Cardiac fibroblast (primary cell): ENCODE measurements around the gene SHISAL1.
A peak's percentile ranks its signal among the peaks of the same experiment; 100 is the strongest.
"Not testable (repeated sequence)": the region's sequence is repeated elsewhere in the genome, so short reads cannot be mapped to it uniquely, and the experiment has no call there.

Experiments used
- DNase-seq, 2 donors: peaks; one replicate each; pipeline versions ENCODE4 v3.0.0 to v3.0.0-alpha.2; 2010; ENCODE audit warnings: low read depth in 2 of 2
- H3K4me3 ChIP-seq, 2 donors: replicated peaks in 1 of 2; 1 replicate in 1 of 2; 2 replicates in 1 of 2; pipeline ENCODE4 v1.5.1; 2011; ENCODE audit warnings: low read depth in 2 of 2, low read length in 2 of 2, mild to moderate bottlenecking in 2 of 2, moderate library complexity in 1 of 2
- TF ChIP-seq, protein P1 (sequence below): IDR thresholded peaks from one replicate; pipeline ENCODE4 v1.5.1; 2011; ENCODE audit warnings: low read depth, mild to moderate bottlenecking, low read length, inconsistent platforms

The SHISAL1 gene

DNA sequence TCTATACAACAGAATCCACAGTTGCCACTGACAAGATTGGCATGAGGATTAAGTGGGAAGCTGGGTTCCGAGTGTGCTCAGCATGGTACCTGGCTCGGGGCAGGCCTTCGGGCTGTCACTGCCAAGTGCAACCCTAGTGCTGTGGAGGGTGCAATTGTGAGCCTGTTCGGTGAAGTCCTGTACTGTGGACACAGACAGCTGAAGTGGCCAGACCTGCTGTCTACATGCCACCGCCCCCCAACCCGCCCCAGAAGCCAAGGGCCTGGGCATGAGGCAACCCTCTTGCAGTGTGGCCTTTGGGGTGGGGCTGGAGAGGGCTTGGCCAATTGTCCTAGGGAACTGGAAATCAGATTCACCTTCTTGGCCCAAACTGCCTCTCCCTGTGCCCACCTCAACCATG lies 15.6 kb upstream of the SHISAL1 start:
- H3K4me3 ChIP-seq: no peak overlapping the region
- no peak for DNase-seq
- TF ChIP-seq, protein P1, sequence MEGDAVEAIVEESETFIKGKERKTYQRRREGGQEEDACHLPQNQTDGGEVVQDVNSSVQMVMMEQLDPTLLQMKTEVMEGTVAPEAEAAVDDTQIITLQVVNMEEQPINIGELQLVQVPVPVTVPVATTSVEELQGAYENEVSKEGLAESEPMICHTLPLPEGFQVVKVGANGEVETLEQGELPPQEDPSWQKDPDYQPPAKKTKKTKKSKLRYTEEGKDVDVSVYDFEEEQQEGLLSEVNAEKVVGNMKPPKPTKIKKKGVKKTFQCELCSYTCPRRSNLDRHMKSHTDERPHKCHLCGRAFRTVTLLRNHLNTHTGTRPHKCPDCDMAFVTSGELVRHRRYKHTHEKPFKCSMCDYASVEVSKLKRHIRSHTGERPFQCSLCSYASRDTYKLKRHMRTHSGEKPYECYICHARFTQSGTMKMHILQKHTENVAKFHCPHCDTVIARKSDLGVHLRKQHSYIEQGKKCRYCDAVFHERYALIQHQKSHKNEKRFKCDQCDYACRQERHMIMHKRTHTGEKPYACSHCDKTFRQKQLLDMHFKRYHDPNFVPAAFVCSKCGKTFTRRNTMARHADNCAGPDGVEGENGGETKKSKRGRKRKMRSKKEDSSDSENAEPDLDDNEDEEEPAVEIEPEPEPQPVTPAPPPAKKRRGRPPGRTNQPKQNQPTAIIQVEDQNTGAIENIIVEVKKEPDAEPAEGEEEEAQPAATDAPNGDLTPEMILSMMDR: no peak

DNA sequence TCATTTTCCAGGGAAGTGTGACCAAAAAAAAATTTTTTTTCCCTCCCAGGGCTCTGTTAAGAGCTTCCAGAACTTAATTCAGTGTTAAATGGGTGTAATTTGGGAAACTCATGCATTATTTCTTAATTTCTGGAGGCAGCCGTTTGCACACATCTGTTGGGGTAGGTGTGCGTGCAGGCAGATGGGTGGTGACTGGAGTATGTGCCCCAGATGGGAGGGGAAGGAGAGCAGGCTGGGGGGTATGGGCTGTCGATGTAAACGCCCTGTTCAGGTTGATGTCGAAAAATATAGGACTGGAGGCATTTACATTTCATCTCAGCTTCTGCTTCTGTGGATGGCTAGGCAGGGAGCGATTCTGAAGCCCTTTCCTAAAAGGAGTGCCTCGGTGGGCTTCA lies 13.7 kb upstream of the SHISAL1 start:
- no peak for DNase-seq
- TF ChIP-seq, protein P1: no peak
- peak overlapping the region; percentile 54 to 58 for H3K4me3 ChIP-seq

DNA sequence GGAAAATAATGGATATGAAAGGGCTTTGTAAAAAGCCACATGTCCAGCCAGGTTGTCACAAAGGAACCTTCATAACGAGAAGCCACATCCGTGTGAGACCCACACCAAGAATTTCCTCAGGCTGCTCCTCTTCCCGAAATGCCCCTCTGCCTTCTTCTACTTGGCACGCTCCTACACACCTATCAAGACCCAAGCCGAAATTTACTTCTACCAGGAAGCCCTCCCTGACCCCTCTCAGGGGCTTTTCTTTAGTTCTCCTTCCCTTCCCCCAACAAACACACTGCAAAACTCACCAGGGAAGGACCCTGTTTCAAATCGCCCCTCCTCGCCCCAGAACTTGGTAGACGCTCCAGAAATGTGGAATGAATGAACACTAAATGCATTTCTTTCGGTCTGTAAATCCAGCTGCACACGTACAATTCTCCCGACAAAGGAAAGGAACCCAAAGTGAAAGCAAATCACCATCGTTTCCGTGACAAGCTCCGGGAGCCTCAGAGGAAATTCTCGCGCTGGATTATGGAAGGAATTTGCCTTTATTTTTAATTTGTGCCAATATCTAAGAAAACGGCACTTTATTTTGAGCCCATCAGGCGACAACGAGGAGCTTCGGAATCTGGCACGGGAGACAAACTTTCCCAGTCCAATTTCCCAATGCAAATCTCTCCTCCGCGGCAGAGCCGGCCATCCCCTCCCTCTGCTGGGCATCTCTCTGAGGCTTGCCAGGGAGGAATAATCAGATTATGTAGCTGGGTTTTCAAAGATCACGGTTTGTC lies 13.2 kb upstream of the SHISAL1 start:
- peak; percentile 56 to 61 for DNase-seq
- H3K4me3 ChIP-seq: peak overlapping the region; percentile 54 to 58

DNA sequence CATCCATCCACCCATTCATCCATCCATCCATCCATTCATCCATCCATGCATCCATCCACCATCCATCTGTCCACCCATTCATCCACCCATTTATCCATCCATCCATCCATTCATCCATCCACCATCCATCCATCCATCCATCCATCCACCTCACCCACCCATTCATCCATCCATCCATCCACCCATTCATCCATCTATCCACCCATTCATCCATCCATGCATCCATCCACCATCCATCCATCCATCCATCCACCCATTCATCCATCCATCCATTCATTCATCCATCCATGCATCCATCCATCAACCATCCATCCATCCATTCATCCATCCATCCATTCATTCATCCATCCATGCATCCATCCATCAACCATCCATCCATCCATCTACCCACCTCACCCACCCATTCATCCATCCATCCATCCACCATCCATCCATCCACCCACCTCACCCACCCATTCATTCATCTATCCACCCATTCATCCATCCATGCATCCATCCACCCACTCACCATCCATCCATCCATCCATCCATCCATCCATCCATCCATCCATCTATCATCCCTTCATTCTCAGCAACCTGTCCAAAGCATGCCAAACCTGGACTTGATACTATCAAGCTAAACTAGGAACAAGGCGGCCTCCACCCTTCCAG lies 10.5 kb upstream of the SHISAL1 start:
- not testable (repeated sequence) for H3K4me3 ChIP-seq, DNase-seq

More for the DNA sequence above, 13.2 kb upstream of the SHISAL1 start:
- TF ChIP-seq, protein P1: peak; percentile 50

DNA sequence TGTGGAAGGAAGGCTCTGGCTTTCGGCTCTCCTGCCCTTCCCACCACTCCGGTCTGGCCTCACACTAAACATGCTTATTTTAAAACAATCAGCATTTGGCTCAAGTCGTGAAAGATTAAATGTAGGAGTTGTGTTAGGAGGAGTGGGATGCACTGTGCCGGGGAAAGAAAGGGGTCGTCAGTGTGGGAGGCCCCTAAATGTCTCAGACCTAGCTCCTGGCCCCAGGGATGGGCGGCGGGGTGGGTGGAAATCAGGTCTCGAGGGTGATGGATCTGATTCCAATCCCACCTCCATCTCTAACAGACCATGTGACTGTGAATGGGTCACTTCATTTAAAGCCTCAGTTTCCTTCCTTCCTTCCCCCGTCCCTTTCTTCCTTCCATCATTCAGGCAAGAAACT lies 6.9 kb upstream of the SHISAL1 start:
- no peak overlapping the region for H3K4me3 ChIP-seq
- no peak for DNase-seq
- TF ChIP-seq, protein P1: no peak

GRCh38 chr22:44318751-44319150 lies 6.0 kb upstream of the SHISAL1 start:
- H3K4me3 ChIP-seq: no peak overlapping the region
- DNase-seq: no peak
- TF ChIP-seq, protein P1: no peak

DNA sequence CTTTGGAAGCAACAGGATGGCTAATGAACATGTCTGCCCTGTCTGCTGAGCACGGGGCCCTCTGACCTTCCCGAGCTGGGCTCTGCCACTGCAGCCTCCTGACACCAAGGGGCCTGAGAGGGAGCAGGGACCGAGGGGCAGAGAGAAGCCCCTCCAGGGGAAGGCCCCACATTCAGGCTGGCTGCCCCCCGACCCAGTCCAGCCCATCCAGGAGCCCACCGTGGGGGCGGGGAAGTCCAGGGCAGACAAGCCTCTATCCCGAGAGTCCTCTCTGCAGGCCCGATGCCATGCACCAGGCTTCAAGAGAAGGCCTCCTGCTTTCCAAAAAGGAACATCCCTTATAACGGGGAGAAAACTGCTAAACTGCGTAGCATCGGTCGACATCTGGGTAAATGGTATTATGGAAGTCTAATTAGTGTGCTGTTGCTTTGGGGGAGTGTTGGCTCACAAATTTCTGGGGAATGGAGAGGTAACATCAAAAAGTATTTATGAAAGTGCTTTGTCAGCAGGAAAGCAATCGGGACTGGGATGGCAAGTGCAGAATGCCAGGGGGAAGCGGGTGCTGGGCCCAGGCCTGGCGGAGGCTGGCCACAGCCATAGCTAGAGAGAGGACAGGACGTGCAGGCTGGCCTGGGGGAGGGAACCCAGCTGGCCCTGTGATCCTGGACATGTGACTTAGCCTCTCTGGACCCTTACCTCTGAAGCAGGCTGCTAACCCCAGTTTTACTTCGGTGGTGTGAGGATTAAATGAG lies 5.3 kb upstream of the SHISAL1 start:
- TF ChIP-seq, protein P1: no peak

More for the DNA sequence above, 5.3 kb upstream of the SHISAL1 start:
- H3K4me3 ChIP-seq: no peak overlapping the region
- no peak for DNase-seq
